HCT116 (cell line): Measurements from ENCODE around the gene COL26A1. TPM values are rescaled to one million over a fixed set of nuclear protein-coding genes. Genes with fewer than 3 reads are reported as not detected.
"Not testable (repeated sequence)": the region's sequence is repeated elsewhere in the genome, so short reads cannot be mapped to it uniquely, and the experiment has no call there.

Experiments
- ATAC-seq: fragments of 200-7000 bp; cut with Tn5 transposase; 2 replicates; pipeline ENCODE4 v1.9.1; 2020; ENCODE audit warnings: mild to moderate bottlenecking, moderate library complexity
- BruUV-seq: library from RNA; stranded (reverse); fragments of 400-500 nt; replicated peaks from 2 replicates; lab custom pipeline; 2021; lab: Mats Ljungman, UMichigan
- CTCF ChIA-PET: fragments of 300-600 bp; sonication (Branson Sonifier 250); formaldehyde crosslinking; loops from one replicate; lab custom pipeline; 2021; ENCODE audit warnings: antibody characterized with exemption; lab: Charles Lee
- POLR2A ChIA-PET: fragments of 300-600, 350-600 bp; sonication (Branson Sonifier 250); formaldehyde crosslinking; loops from one replicate; lab custom pipeline; 2021; ENCODE audit warnings: antibody characterized with exemption; lab: Charles Lee
- RAD21 ChIA-PET, 2 experiments: fragments of 300-600 bp; sonication (Branson Sonifier 250); formaldehyde crosslinking; loops; one replicate each; lab custom pipeline; 2023; ENCODE audit warnings: low total read pairs in 2 of 2; ENCODE audit not compliant: uncharacterized antibody in 2 of 2, unreplicated experiment in 2 of 2, low non-redundant PET in 1 of 2; lab: Charles Lee
- DNase-seq: peaks from one replicate; pipeline ENCODE4 v3.0.0-alpha.2; 2010; ENCODE audit warnings: low read depth, low spot score
- H2AFZ ChIP-seq: fragments of 200-600 bp; shearing (Covaris generic), sonication (generic); 2 replicates; pipeline ENCODE4 v1.6.1; 2017; ENCODE audit warnings: low read depth, mixed run types, mixed read lengths, antibody characterized with exemption, low read length; ENCODE audit not compliant: poor library complexity, severe bottlenecking
- H3K27ac ChIP-seq: 2 replicates; pipeline ENCODE4 v1.5.1; 2012; ENCODE audit warnings: low read depth, low read length
- H3K27me3 ChIP-seq: fragments of 200-600 bp; sonication (generic); 2 replicates; pipeline ENCODE4 v1.6.1; 2016; ENCODE audit warnings: mixed run types, low read length, mixed read lengths; ENCODE audit not compliant: insufficient read depth
- H3K36me3 ChIP-seq, 2 experiments: fragments of 200-500 bp in 1 of 2; fragments of 200-600 bp in 1 of 2; sonication (Bioruptor generic) in 1 of 2; sonication (generic) in 1 of 2; 2 replicates each; pipeline versions ENCODE4 v1.5.1 to v1.6.1; 2014 to 2016; ENCODE audit warnings: low read length in 2 of 2, inconsistent platforms in 1 of 2, mixed read lengths in 1 of 2, mixed run types in 1 of 2; ENCODE audit not compliant: insufficient read depth in 2 of 2, control insufficient read depth in 1 of 2
- H3K4me1 ChIP-seq, 2 experiments: fragments of 200-600 bp in 1 of 2; sonication (generic) in 1 of 2; 2 replicates each; pipeline versions ENCODE4 v1.5.1 to v1.6.1; 2012 to 2017; ENCODE audit warnings: low read length in 2 of 2, inconsistent platforms in 1 of 2, mild to moderate bottlenecking in 1 of 2, mixed read lengths in 1 of 2, mixed run types in 1 of 2, moderate library complexity in 1 of 2; ENCODE audit not compliant: insufficient read depth in 2 of 2, control insufficient read depth in 1 of 2
- H3K4me2 ChIP-seq: fragments of 200-600 bp; sonication (generic); 2 replicates; pipeline ENCODE4 v1.6.1; 2017; ENCODE audit warnings: mixed run types, low read length, mixed read lengths
- H3K4me3 ChIP-seq, 2 experiments: fragments of 200-600 bp in 1 of 2; sonication (generic) in 1 of 2; replicated peaks in 1 of 2; 2 replicates each; pipeline ENCODE4 v1.5.1; 2011 to 2016; ENCODE audit warnings: low read length in 2 of 2, control low read depth in 1 of 2, low read depth in 1 of 2, mild to moderate bottlenecking in 1 of 2, mixed read lengths in 1 of 2, mixed run types in 1 of 2
- H3K79me2 ChIP-seq: fragments of 200-600 bp; sonication (generic); 2 replicates; pipeline ENCODE4 v1.6.1; 2017; ENCODE audit warnings: mild to moderate bottlenecking, mixed run types, low read length, moderate library complexity, mixed read lengths; ENCODE audit not compliant: insufficient read depth
- H3K9ac ChIP-seq: fragments of 200-600 bp; sonication (generic); 2 replicates; pipeline ENCODE4 v1.6.1; 2016; ENCODE audit warnings: low read length, mixed read lengths
- H3K9me2 ChIP-seq: fragments of 200-600 bp; sonication (generic), shearing (Covaris generic); 2 replicates; pipeline ENCODE4 v1.6.1; 2017; ENCODE audit warnings: mixed run types, mild to moderate bottlenecking, moderate library complexity; ENCODE audit not compliant: insufficient read depth
- H3K9me3 ChIP-seq, 2 experiments: fragments of 200-500 bp in 1 of 2; fragments of 200-600 bp in 1 of 2; sonication (Bioruptor generic) in 1 of 2; sonication (generic) in 1 of 2; 2 replicates each; pipeline ENCODE4 v1.6.1; 2014 to 2017; ENCODE audit warnings: low read length in 2 of 2, mixed read lengths in 2 of 2, inconsistent platforms in 1 of 2, low read depth in 1 of 2, mild to moderate bottlenecking in 1 of 2, mixed run types in 1 of 2, moderate library complexity in 1 of 2; ENCODE audit not compliant: control insufficient read depth in 1 of 2, insufficient read depth in 1 of 2
- H4K20me1 ChIP-seq: fragments of 200-600 bp; sonication (generic), shearing (Covaris generic); 2 replicates; pipeline ENCODE4 v1.6.1; 2017; ENCODE audit warnings: mixed run types, mild to moderate bottlenecking, moderate library complexity; ENCODE audit not compliant: insufficient read depth
- EGR1 ChIP-seq: IDR thresholded peaks from 2 replicates; pipeline ENCODE4 v1.6.1; 2012; ENCODE audit warnings: low read depth
- ELF1 ChIP-seq: IDR thresholded peaks from 2 replicates; pipeline ENCODE4 v1.6.1; 2012; ENCODE audit warnings: low read depth, borderline replicate concordance
- EZH2 ChIP-seq: fragments of 200-600 bp; sonication (generic); IDR thresholded peaks from 2 replicates; pipeline ENCODE4 v1.6.1; 2017; ENCODE audit warnings: antibody characterized with exemption, mixed run types
- FOSL1 ChIP-seq: IDR thresholded peaks from 2 replicates; pipeline ENCODE4 v1.6.1; 2012; ENCODE audit warnings: low read depth
- POLR2A ChIP-seq: IDR thresholded peaks from 2 replicates; pipeline ENCODE4 v1.7.0; 2011; ENCODE audit warnings: borderline replicate concordance; ENCODE audit not compliant: insufficient read depth, insufficient read length; ENCODE audit errors: extremely low read depth
- POLR2AphosphoS5 ChIP-seq: IDR thresholded peaks from 2 replicates; pipeline ENCODE4 v1.6.1; 2011; ENCODE audit warnings: mild to moderate bottlenecking, low read depth, low read length, moderate library complexity
- RAD21 ChIP-seq: IDR thresholded peaks from 2 replicates; pipeline ENCODE4 v1.6.1; 2012; ENCODE audit warnings: low read depth, mild to moderate bottlenecking
- SIN3A ChIP-seq: IDR thresholded peaks from 2 replicates; pipeline ENCODE4 v1.6.1; 2012; ENCODE audit warnings: low read depth
- SRF ChIP-seq: IDR thresholded peaks from 2 replicates; pipeline ENCODE4 v1.6.1; 2012; ENCODE audit warnings: low read depth
- ZFX ChIP-seq: fragments of 450-650 bp; IDR thresholded peaks from 2 replicates; pipeline ENCODE4 v1.6.1; 2017
- ZNF274 ChIP-seq: fragments of 200-500 bp; sonication (Bioruptor generic); IDR thresholded peaks from 2 replicates; pipeline ENCODE4 v1.6.1; 2014; ENCODE audit warnings: mild to moderate bottlenecking, low read depth, low read length, inconsistent platforms
- intact Hi-C: fragments of 100-400 bp; cut with micrococcal nuclease; formaldehyde crosslinking; loops from 2 replicates; pipeline ENCODE4 v1.10.0; 2022
- total RNA-seq: library from RNA; stranded (reverse); gene quantifications from one replicate; pipeline ENCODE4 v1.2.1, GENCODE V29; 2021; ENCODE audit not compliant: unreplicated experiment
- TF ChIP-seq, protein P1 (sequence below): IDR thresholded peaks from 2 replicates; pipeline ENCODE4 v1.6.1; 2011; ENCODE audit warnings: mild to moderate bottlenecking, low read length, moderate library complexity; ENCODE audit not compliant: insufficient replicate concordance; ENCODE audit errors: extremely low read depth

The COL26A1 gene
- total RNA-seq, 1 experiment from 2014 or later, result 0.27 TPM

DNA sequence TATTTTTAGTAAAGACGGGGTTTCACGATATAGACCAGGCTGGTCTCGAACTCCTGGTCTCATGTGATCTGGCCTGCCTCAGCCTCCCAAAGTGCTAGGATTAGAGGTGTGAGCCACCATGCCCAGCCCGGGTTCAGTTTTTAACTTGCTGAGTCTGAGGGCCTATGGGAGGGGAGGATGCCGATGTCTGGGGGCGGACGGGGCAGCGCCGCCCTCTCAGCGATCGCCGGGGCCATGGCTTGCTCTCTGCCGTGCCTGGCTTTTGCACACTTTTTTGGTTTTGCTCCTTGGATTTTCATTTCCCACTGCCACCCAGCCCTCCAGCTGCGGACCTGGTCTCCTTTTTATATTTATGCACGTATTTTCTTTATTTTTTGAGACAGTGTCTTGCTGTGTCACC, 15.2 kb upstream of the COL26A1 start:
- H3K9me3 ChIP-seq, result no peaks in the 10 kb centered on the region
- no peaks in the 10 kb centered on the region for H3K9me2 ChIP-seq
- no peak overlapping the region for H3K27ac ChIP-seq
- H2AFZ ChIP-seq, result no peak overlapping the region
- no TSS peak for BruUV-seq
- no peaks in the 10 kb centered on the region for H4K20me1 ChIP-seq
- DNase-seq (no peak), ATAC-seq (no peak)
- ChIA-PET RAD21 (no interaction called here), CTCF (no interaction called here), POLR2A (no interaction called here)
- H3K36me3 ChIP-seq, result no peaks in the 10 kb centered on the region
- intact Hi-C loops, result no loop called here
- no peaks in the 10 kb centered on the region for H3K27me3 ChIP-seq
- no peak overlapping the region for H3K4me2 ChIP-seq
- H3K79me2 ChIP-seq, result no peaks in the 10 kb centered on the region
- H3K4me1 ChIP-seq, result peaks cover 4 to 5% of the 10 kb centered on the region in 2 experiments
- H3K9ac ChIP-seq, result no peak overlapping the region
- H3K4me3 ChIP-seq, result no peak overlapping the region
- TF ChIP-seq POLR2AphosphoS5, result no peak
- no peak for TF ChIP-seq EGR1
- no peak for TF ChIP-seq ZNF274
- no peak for TF ChIP-seq POLR2A
- no peak for TF ChIP-seq ELF1
- TF ChIP-seq FOSL1, result no peak
- no peak for TF ChIP-seq RAD21
- TF ChIP-seq SRF, result no peak
- TF ChIP-seq EZH2, result no peak
- TF ChIP-seq ZFX, result no peak
- TF ChIP-seq, protein P1, sequence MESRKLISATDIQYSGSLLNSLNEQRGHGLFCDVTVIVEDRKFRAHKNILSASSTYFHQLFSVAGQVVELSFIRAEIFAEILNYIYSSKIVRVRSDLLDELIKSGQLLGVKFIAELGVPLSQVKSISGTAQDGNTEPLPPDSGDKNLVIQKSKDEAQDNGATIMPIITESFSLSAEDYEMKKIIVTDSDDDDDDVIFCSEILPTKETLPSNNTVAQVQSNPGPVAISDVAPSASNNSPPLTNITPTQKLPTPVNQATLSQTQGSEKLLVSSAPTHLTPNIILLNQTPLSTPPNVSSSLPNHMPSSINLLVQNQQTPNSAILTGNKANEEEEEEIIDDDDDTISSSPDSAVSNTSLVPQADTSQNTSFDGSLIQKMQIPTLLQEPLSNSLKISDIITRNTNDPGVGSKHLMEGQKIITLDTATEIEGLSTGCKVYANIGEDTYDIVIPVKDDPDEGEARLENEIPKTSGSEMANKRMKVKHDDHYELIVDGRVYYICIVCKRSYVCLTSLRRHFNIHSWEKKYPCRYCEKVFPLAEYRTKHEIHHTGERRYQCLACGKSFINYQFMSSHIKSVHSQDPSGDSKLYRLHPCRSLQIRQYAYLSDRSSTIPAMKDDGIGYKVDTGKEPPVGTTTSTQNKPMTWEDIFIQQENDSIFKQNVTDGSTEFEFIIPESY, result no peak
- no peak for TF ChIP-seq SIN3A

DNA sequence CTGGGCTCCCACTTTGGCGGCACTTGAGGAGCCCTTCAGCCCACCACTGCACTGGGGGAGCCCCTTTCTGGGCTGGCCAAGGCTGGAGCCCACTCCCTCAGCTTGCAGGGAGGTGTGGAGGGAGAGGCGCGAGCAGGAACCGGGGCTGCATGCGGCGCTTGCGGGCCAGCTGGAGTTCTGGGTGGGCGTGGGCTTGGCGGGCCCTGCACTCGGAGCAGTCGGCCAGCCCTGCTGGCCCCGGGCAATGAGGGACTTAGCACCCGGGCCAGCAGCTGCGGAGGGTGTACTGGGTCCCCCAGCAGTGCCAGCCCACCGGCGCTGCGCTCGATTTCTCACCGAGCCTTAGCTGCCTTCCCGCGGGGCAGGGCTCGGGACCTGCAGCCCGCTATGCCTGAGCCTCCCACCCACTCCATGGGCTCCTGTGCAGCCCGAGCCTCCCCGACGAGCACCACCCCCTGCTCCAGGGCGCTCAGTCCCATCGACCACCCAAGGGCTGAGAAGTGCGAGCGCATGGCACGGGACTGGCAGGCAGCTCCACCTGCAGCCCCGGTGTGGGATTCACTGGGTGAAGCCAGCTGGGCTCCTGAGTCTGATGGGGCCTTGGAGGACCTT, 14.1 kb upstream of the COL26A1 start:
- not testable (repeated sequence) for BruUV-seq

DNA sequence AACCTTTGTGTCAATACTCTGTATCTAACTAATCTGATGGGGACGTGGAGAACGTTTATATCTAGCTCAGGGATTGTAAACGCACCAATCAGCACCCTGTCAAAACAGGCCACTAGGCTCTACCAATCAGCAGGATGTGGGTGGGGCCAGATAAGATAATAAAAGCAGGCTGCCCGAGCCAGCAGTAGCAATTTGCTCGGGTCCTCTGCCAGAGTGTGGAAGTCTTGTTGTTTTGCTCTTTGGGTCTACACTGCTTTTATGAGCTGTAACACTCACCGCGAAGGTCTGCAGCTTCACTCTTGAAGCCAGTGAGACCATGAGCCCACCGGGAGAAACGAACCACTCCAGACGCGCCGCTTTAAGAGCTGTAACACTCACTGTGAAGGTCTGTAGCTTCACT, 13.4 kb upstream of the COL26A1 start:
- RAD21 ChIA-PET, H3K4me3 ChIP-seq, H3K9me3 ChIP-seq, ATAC-seq, POLR2A ChIA-PET, H2AFZ ChIP-seq, DNase-seq, intact Hi-C loops, H4K20me1 ChIP-seq, H3K27me3 ChIP-seq, BruUV-seq, H3K27ac ChIP-seq, H3K9me2 ChIP-seq, H3K9ac ChIP-seq, H3K79me2 ChIP-seq, CTCF ChIA-PET, H3K36me3 ChIP-seq, H3K4me2 ChIP-seq: not testable (repeated sequence)
- H3K4me1 ChIP-seq, result peaks cover 11 to 14% of the 10 kb centered on the region in 2 experiments

More for the DNA sequence above, 14.1 kb upstream of the COL26A1 start:
- RAD21 ChIA-PET, H3K79me2 ChIP-seq, H3K27me3 ChIP-seq, H3K9me3 ChIP-seq, H3K9ac ChIP-seq, intact Hi-C loops, H3K4me3 ChIP-seq, H3K36me3 ChIP-seq, ATAC-seq, POLR2A ChIA-PET, H4K20me1 ChIP-seq, CTCF ChIA-PET, H3K27ac ChIP-seq, H2AFZ ChIP-seq, DNase-seq, H3K4me2 ChIP-seq, H3K9me2 ChIP-seq: not testable (repeated sequence)
- H3K4me1 ChIP-seq, result peaks cover 11 to 14% of the 10 kb centered on the region in 2 experiments
